Suprapubic skin (tissue), 4 donors: ENCODE measurements around the gene ABHD10. TPM values are rescaled to one million over a fixed set of nuclear protein-coding genes. Genes with fewer than 3 reads are reported as not detected.

ENCODE experiments used
- DNase-seq, 2 donors: peaks; one replicate each; pipeline ENCODE4 v3.0.0-alpha.2; 2019; ENCODE audit warnings: low spot score in 2 of 2
- H3K27ac ChIP-seq: fragments of 200-600 bp; sonication (generic); one replicate; pipeline ENCODE4 v1.5.1; 2019
- H3K27me3 ChIP-seq: fragments of 200-600 bp; sonication (generic); one replicate; pipeline ENCODE4 v1.5.1; 2019
- H3K36me3 ChIP-seq: fragments of 200-600 bp; sonication (generic); one replicate; pipeline ENCODE4 v1.5.1; 2019
- H3K4me1 ChIP-seq: fragments of 200-600 bp; sonication (generic); one replicate; pipeline ENCODE4 v1.5.1; 2019
- H3K4me3 ChIP-seq: fragments of 200-600 bp; sonication (generic); one replicate; pipeline ENCODE4 v1.5.1; 2019; ENCODE audit warnings: mild to moderate bottlenecking
- H3K9me3 ChIP-seq: fragments of 200-600 bp; sonication (generic); one replicate; pipeline ENCODE4 v1.5.1; 2019
- CTCF ChIP-seq, 2 donors: fragments of 200-600 bp in 1 of 2; fragments of 450-650 bp in 1 of 2; sonication (generic) in 1 of 2; IDR thresholded peaks; one replicate each; pipeline ENCODE4 v1.5.1; 2016 to 2019; ENCODE audit warnings: antibody characterized with exemption in 2 of 2, mild to moderate bottlenecking in 1 of 2, moderate library complexity in 1 of 2
- EP300 ChIP-seq: sonication (generic); formaldehyde crosslinking; IDR thresholded peaks from one replicate; pipeline ENCODE4 v1.6.1; 2017; ENCODE audit warnings: antibody characterized with exemption
- POLR2A ChIP-seq, 2 donors: fragments of 450-650 bp; IDR thresholded peaks; one replicate each; pipeline ENCODE4 v1.6.1; 2017; ENCODE audit warnings: antibody characterized with exemption in 2 of 2, mild to moderate bottlenecking in 2 of 2, moderate library complexity in 2 of 2
- POLR2AphosphoS5 ChIP-seq, 3 donors: sonication (generic); formaldehyde crosslinking; IDR thresholded peaks; one replicate each; pipeline ENCODE4 v1.6.1; 2017; ENCODE audit warnings: antibody characterized with exemption in 3 of 3
- WGBS: methylation state at CpG from one replicate; pipeline ENCODE4 v1.1.5; 2018; 5-methylcytosine and 5-hydroxymethylcytosine counted together
- total RNA-seq, 4 donors: library from RNA; depleted of rRNA; stranded (reverse); fragments of >200 nt; gene quantifications; one replicate each; pipeline ENCODE4 v1.1.0, GENCODE V29; 2016

ABHD10 gene
- total RNA-seq, 4 donors from 2014 or later: 10.7 to 17.0 (median 12.7) TPM

- H3K27me3 ChIP-seq: no peaks in the 10 kb centered on the region
- no peak overlapping the region for H3K27ac ChIP-seq
Observed at GRCh38 chr3:111937871-111938270, 41.0 kb upstream of the ABHD10 start.

GRCh38 chr3:111939873-111940272, 39.0 kb upstream of the ABHD10 start:
- H3K4me1 ChIP-seq: no peaks in the 10 kb centered on the region
- no peak overlapping the region for H3K27ac ChIP-seq
- H3K4me3 ChIP-seq: no peak overlapping the region
- H3K36me3 ChIP-seq: peaks cover 22% of the 10 kb centered on the region
- H3K9me3 ChIP-seq: no peaks in the 10 kb centered on the region
- 92% methylated on average over 2 of the region's 2 CpGs for WGBS
- no peak for DNase-seq
- no peaks in the 10 kb centered on the region for H3K27me3 ChIP-seq
- TF ChIP-seq EP300 (no peak), CTCF (IDR thresholded peaks at IDR 0.05) (no peak), POLR2A (IDR thresholded peaks at IDR 0.05) (no peak), POLR2AphosphoS5 (IDR thresholded peaks at IDR 0.05) (no peak)

More at GRCh38 chr3:111937871-111938270, 41.0 kb upstream of the ABHD10 start:
- Histone ChIP-seq H3K4me3 (no peak overlapping the region), H3K9me3 (no peaks in the 10 kb centered on the region), H3K4me1 (no peaks in the 10 kb centered on the region), H3K36me3 (peaks cover 26% of the 10 kb centered on the region)
- TF ChIP-seq EP300 (no peak), CTCF (IDR thresholded peaks at IDR 0.05) (no peak), POLR2AphosphoS5 (IDR thresholded peaks at IDR 0.05) (no peak)
- no peak for DNase-seq

GRCh38 chr3:111943533-111943932, 35.3 kb upstream of the ABHD10 start:
- Histone ChIP-seq H3K9me3 (no peaks in the 10 kb centered on the region), H3K36me3 (peaks cover 22% of the 10 kb centered on the region), H3K27me3 (no peaks in the 10 kb centered on the region), H3K27ac (no peak overlapping the region), H3K4me1 (no peaks in the 10 kb centered on the region), H3K4me3 (no peak overlapping the region)
- no peak for TF ChIP-seq POLR2A (IDR thresholded peaks at IDR 0.05)
- TF ChIP-seq EP300: no peak
- TF ChIP-seq POLR2AphosphoS5 (IDR thresholded peaks at IDR 0.05): no peak
- TF ChIP-seq CTCF (IDR thresholded peaks at IDR 0.05): no peak
- 94% methylated on average over 2 of the region's 2 CpGs for WGBS
- no peak for DNase-seq

- no peaks in the 10 kb centered on the region for H3K9me3 ChIP-seq
- H3K27me3 ChIP-seq: no peaks in the 10 kb centered on the region
- 95% methylated on average over 4 of the region's 4 CpGs for WGBS
- no peak for DNase-seq
- TF ChIP-seq EP300: no peak
- no peak for TF ChIP-seq CTCF (IDR thresholded peaks at IDR 0.05)
- TF ChIP-seq POLR2A (IDR thresholded peaks at IDR 0.05): no peak
- no peak for TF ChIP-seq POLR2AphosphoS5 (IDR thresholded peaks at IDR 0.05)
- peaks cover 23% of the 10 kb centered on the region for H3K36me3 ChIP-seq
- no peaks in the 10 kb centered on the region for H3K4me1 ChIP-seq
- no peak overlapping the region for H3K4me3 ChIP-seq
- no peak overlapping the region for H3K27ac ChIP-seq
Observed at GRCh38 chr3:111944372-111944771, 34.5 kb upstream of the ABHD10 start.

- H3K27me3 ChIP-seq: no peaks in the 10 kb centered on the region
- WGBS: 30% methylated on average over 1 of the region's 1 CpG
- no peaks in the 10 kb centered on the region for H3K4me1 ChIP-seq
- TF ChIP-seq EP300 (no peak), POLR2AphosphoS5 (IDR thresholded peaks at IDR 0.05) (no peak), CTCF (IDR thresholded peaks at IDR 0.05) (no peak), POLR2A (IDR thresholded peaks at IDR 0.05) (no peak)
- no peak overlapping the region for H3K27ac ChIP-seq
- H3K4me3 ChIP-seq: no peak overlapping the region
- no peak for DNase-seq
- peaks cover 2% of the 10 kb centered on the region for H3K36me3 ChIP-seq
- no peaks in the 10 kb centered on the region for H3K9me3 ChIP-seq
Observed at GRCh38 chr3:111947231-111947630, 31.6 kb upstream of the ABHD10 start.
